Smooth muscle cell (in vitro differentiated cells): ENCODE measurements around the gene KRT82. TPM values are rescaled to one million over a fixed set of nuclear protein-coding genes. Genes with fewer than 3 reads are reported as not detected.
A peak's percentile ranks its signal among the peaks of the same experiment; 100 is the strongest.

Experiments used
- DNase-seq: peaks from one replicate; lab custom pipeline; 2025; ENCODE audit not compliant: unreplicated experiment; lab: John Stamatoyannopoulos, UW
- H2AFZ ChIP-seq: fragments of 200-600 bp; sonication (generic); 2 replicates; pipeline ENCODE4 v1.6.0; 2016; ENCODE audit warnings: antibody characterized with exemption, low read depth, mild to moderate bottlenecking
- H3F3A ChIP-seq: fragments of 200-600 bp; sonication (generic); 2 replicates; pipeline ENCODE4 v1.6.0; 2017; ENCODE audit warnings: antibody characterized with exemption, low read depth
- H3K27ac ChIP-seq: fragments of 200-600 bp; sonication (generic); 2 replicates; pipeline ENCODE4 v1.5.1; 2016; ENCODE audit warnings: low read depth, mild to moderate bottlenecking
- H3K27me3 ChIP-seq: fragments of 200-600 bp; sonication (generic); 2 replicates; pipeline ENCODE4 v1.6.1; 2016; ENCODE audit warnings: low read depth, mild to moderate bottlenecking
- H3K36me3 ChIP-seq: fragments of 200-600 bp; sonication (generic); 2 replicates; pipeline ENCODE4 v1.5.1; 2016; ENCODE audit warnings: low read depth
- H3K4me1 ChIP-seq: fragments of 200-600 bp; sonication (generic); 2 replicates; pipeline ENCODE4 v1.5.1; 2016; ENCODE audit warnings: low read depth
- H3K4me2 ChIP-seq: fragments of 200-600 bp; sonication (generic); 2 replicates; pipeline ENCODE4 v1.6.0; 2016; ENCODE audit warnings: mild to moderate bottlenecking
- H3K4me3 ChIP-seq: fragments of 200-600 bp; sonication (generic); 2 replicates; pipeline ENCODE4 v1.5.1; 2016; ENCODE audit warnings: mild to moderate bottlenecking
- H3K79me2 ChIP-seq: fragments of 200-600 bp; sonication (generic); 2 replicates; pipeline ENCODE4 v1.6.0; 2016; ENCODE audit warnings: low read depth, mild to moderate bottlenecking
- H3K9ac ChIP-seq: fragments of 200-600 bp; sonication (generic); 2 replicates; pipeline ENCODE4 v1.6.0; 2016; ENCODE audit warnings: low read depth
- H3K9me3 ChIP-seq: fragments of 200-600 bp; sonication (generic); replicated peaks from 2 replicates; pipeline ENCODE4 v1.5.1; 2016; ENCODE audit warnings: low read depth
- H4K20me1 ChIP-seq: fragments of 200-600 bp; sonication (generic); 2 replicates; pipeline ENCODE4 v1.6.0; 2016; ENCODE audit warnings: low read depth
- WGBS: methylation state at CpG from one replicate; pipeline ENCODE4 v1.1.7; 2016; ENCODE audit warnings: low lambda C conversion rate; 5-methylcytosine and 5-hydroxymethylcytosine counted together
- polyA plus RNA-seq: library from polyadenylated mRNA; unstranded; fragments of >200 nt; fragmentation: Nextera tagmentation; extraction: Ambion mirVana; gene quantifications from 2 replicates; pipeline ENCODE4 v1.2.1, GENCODE V29; 2016
- total RNA-seq: library from RNA; depleted of rRNA; stranded (reverse); fragments of >200 nt; gene quantifications from 2 replicates; pipeline ENCODE4 v1.2.3, GENCODE V29; 2014
- TF ChIP-seq, protein P1 (sequence below): fragments of 200-600 bp; sonication (generic); IDR thresholded peaks from 2 replicates; pipeline ENCODE4 v1.5.1; 2017; ENCODE audit warnings: borderline replicate concordance, mild to moderate bottlenecking, antibody characterized with exemption; ENCODE audit not compliant: insufficient read depth, poor library complexity, severe bottlenecking

Gene KRT82
- total and polyA plus RNA-seq, 2 experiments from 2014 or later = 0.23 TPM; not detected in 1

DNA sequence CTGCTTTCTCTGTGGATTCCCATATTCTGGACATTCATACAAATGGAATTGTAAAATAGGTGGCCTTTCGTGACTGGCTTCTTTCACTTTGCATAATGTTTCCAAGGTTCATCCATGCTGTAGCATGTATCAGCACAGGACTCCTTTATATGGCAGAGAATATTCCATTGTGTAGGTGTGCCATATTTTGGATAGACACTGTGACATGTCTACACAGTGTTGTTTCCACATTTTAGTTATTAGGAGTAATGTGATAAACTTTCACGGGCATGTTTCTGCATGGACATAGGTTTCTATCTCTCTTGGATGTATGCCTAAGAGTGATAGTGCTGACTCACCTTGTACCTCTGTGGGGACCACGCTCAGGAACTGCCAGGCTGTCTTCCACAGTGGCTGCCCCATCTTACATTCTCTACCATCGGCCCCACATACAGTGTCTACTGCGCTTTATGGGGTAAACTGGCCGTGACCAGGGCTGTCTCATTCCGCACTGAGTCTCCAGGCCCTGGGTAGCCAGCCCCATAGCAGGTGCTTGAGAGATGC, 13.6 kb downstream of the KRT82 start:
- H3K27ac ChIP-seq = no peak overlapping the region
- H4K20me1 ChIP-seq = no peaks in the 10 kb centered on the region
- no peaks in the 10 kb centered on the region for H3K79me2 ChIP-seq
- H3K9ac ChIP-seq = no peak overlapping the region
- DNase-seq = no peak
- no peaks in the 10 kb centered on the region for H3K36me3 ChIP-seq
- H2AFZ ChIP-seq = no peak overlapping the region
- TF ChIP-seq, protein P1, sequence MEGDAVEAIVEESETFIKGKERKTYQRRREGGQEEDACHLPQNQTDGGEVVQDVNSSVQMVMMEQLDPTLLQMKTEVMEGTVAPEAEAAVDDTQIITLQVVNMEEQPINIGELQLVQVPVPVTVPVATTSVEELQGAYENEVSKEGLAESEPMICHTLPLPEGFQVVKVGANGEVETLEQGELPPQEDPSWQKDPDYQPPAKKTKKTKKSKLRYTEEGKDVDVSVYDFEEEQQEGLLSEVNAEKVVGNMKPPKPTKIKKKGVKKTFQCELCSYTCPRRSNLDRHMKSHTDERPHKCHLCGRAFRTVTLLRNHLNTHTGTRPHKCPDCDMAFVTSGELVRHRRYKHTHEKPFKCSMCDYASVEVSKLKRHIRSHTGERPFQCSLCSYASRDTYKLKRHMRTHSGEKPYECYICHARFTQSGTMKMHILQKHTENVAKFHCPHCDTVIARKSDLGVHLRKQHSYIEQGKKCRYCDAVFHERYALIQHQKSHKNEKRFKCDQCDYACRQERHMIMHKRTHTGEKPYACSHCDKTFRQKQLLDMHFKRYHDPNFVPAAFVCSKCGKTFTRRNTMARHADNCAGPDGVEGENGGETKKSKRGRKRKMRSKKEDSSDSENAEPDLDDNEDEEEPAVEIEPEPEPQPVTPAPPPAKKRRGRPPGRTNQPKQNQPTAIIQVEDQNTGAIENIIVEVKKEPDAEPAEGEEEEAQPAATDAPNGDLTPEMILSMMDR = no peak
- H3K4me2 ChIP-seq = no peak overlapping the region
- H3F3A ChIP-seq = no peaks in the 10 kb centered on the region
- WGBS = 91% methylated on average over 7 of the region's 7 CpGs
- H3K4me1 ChIP-seq = no peaks in the 10 kb centered on the region
- H3K27me3 ChIP-seq = peaks cover 13% of the 10 kb centered on the region
- H3K4me3 ChIP-seq = no peak overlapping the region
- H3K9me3 ChIP-seq = no peaks in the 10 kb centered on the region

DNA sequence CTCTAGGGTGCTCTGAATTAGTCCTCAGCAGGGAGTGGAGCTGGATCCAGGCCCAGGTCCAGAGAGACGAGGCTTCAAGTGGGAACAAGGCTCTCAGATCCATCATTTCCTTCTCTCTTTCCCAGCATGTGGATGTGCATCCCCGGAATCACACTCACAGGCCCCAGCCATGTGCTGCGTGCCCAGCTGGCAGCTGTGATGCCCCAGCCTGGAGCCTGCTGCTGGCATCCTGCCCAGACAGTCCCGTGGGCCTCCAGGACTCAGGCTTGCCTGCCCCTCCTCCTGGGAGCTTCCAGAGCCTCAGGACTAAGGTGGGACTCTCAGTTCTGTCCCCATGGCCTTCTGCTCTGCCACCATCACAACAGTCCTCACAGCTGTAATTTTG, 14.5 kb downstream of the KRT82 start:
- H3K27me3 ChIP-seq = peaks cover 19% of the 10 kb centered on the region
- no peak overlapping the region for H3K4me3 ChIP-seq
- H3K9me3 ChIP-seq = no peaks in the 10 kb centered on the region
- 69% methylated on average over 4 of the region's 4 CpGs for WGBS
- no peaks in the 10 kb centered on the region for H4K20me1 ChIP-seq
- no peak overlapping the region for H3K9ac ChIP-seq
- no peaks in the 10 kb centered on the region for H3K36me3 ChIP-seq
- H3K79me2 ChIP-seq = no peaks in the 10 kb centered on the region
- H2AFZ ChIP-seq = no peak overlapping the region
- H3F3A ChIP-seq = no peaks in the 10 kb centered on the region
- peak; percentile 13 for DNase-seq
- H3K27ac ChIP-seq = no peak overlapping the region
- no peak overlapping the region for H3K4me2 ChIP-seq
- TF ChIP-seq, protein P1 = no peak
- H3K4me1 ChIP-seq = no peaks in the 10 kb centered on the region

DNA sequence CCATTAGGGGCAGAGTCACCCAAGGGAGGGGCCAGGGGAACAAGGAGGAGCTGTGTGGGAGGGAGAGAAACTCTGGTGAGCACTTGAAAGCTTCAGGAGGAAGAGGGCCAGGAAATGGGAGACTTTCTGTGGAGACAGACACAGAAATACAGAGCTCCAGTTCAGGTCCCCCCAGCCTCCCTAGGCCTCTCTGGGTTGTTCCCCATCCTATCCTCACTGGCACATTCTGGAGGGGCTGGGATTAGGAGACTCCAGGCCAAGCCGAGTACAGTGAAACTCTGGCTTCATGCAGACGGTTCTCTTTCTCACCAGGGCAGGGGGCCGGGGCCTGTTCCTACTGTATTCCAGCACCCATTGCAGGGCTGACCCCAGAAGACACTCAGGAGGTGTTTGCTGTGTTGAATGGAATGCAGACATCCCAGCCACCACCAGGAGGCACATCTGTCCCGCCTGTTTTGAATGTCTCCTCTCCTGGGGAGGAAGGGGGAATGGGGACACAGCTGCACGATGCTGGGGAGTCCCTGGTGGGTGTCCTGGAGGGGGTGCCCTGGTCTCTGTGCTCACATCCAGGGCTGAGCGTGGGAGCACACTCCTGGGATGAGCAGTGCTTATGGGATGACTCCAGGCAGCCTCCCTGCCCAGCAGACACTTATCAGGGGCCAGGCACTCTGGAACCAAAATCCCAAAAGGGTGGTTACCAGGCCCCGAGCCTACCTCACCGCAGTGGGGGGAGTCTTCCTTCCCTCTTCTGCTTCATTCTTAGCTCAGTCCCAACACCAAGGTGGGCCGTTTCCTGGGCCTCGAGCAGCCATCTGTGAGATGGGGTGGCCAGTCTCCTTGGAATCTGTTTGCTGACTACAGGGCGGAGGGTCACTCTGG, 15.2 kb downstream of the KRT82 start:
- 67% methylated on average over 11 of the region's 11 CpGs for WGBS
- no peak overlapping the region for H3K9ac ChIP-seq

More for the DNA sequence above, 15.2 kb downstream of the KRT82 start:
- Histone ChIP-seq H3F3A (no peaks in the 10 kb centered on the region), H3K79me2 (no peaks in the 10 kb centered on the region), H3K4me1 (no peaks in the 10 kb centered on the region), H3K4me2 (no peak overlapping the region), H3K36me3 (no peaks in the 10 kb centered on the region), H4K20me1 (no peaks in the 10 kb centered on the region), H3K4me3 (no peak overlapping the region), H2AFZ (no peak overlapping the region), H3K27ac (no peak overlapping the region), H3K9me3 (no peaks in the 10 kb centered on the region), H3K27me3 (peaks cover 22% of the 10 kb centered on the region)
- DNase-seq = no peak
- TF ChIP-seq, protein P1 = peak; percentile 65
